Neural progenitor cell (in vitro differentiated cells): ENCODE results near the gene FBXL17. TPM values are rescaled to one million over a fixed set of nuclear protein-coding genes. Genes with fewer than 3 reads are reported as not detected.
A peak's percentile ranks its signal among the peaks of the same experiment; 100 is the strongest.

Source experiments
- DNase-seq: peaks from one replicate; pipeline ENCODE4 v3.0.0-alpha.2; 2016; ENCODE audit warnings: low spot score
- H2AFZ ChIP-seq: fragments of 200-600 bp; sonication (generic); replicated peaks from 2 replicates; pipeline ENCODE4 v1.6.1; 2016; ENCODE audit warnings: antibody characterized with exemption
- H3F3A ChIP-seq: fragments of 200-600 bp; sonication (generic); 2 replicates; pipeline ENCODE4 v1.6.1; 2016; ENCODE audit warnings: antibody characterized with exemption, low read depth
- H3K27ac ChIP-seq: fragments of 200-600 bp; sonication (generic); 2 replicates; pipeline ENCODE4 v1.5.1; 2016; ENCODE audit warnings: mild to moderate bottlenecking
- H3K27me3 ChIP-seq: fragments of 200-600 bp; sonication (generic); 2 replicates; pipeline ENCODE4 v1.6.1; 2016; ENCODE audit warnings: mild to moderate bottlenecking, moderate library complexity
- H3K36me3 ChIP-seq: fragments of 200-600 bp; sonication (generic); 2 replicates; pipeline ENCODE4 v1.5.1; 2016
- H3K4me1 ChIP-seq: fragments of 200-600 bp; sonication (generic); 2 replicates; pipeline ENCODE4 v1.6.1; 2016; ENCODE audit warnings: mixed run types
- H3K4me2 ChIP-seq: fragments of 200-600 bp; sonication (generic); 2 replicates; pipeline ENCODE4 v1.6.1; 2016
- H3K4me3 ChIP-seq: fragments of 200-600 bp; sonication (generic); 2 replicates; pipeline ENCODE4 v1.5.1; 2016
- H3K79me2 ChIP-seq: fragments of 200-600 bp; sonication (generic); 2 replicates; pipeline ENCODE4 v1.6.1; 2016; ENCODE audit warnings: low read depth
- H3K9ac ChIP-seq: fragments of 200-600 bp; sonication (generic); 2 replicates; pipeline ENCODE4 v1.6.1; 2016
- H3K9me3 ChIP-seq: fragments of 200-600 bp; sonication (generic); 2 replicates; pipeline ENCODE4 v1.5.1; 2016; ENCODE audit warnings: low read depth
- H4K20me1 ChIP-seq: fragments of 200-600 bp; sonication (generic); 2 replicates; pipeline ENCODE4 v1.6.1; 2016; ENCODE audit warnings: low read depth
- H3K27ac Mint-ChIP-seq: 3 replicates; pipeline ENCODE4 v1.8.0; 2021; ENCODE audit warnings: mixed read lengths
- H3K27me3 Mint-ChIP-seq: 2 replicates; pipeline ENCODE4 v1.8.0; 2022; ENCODE audit warnings: low read depth, mild to moderate bottlenecking, inconsistent platforms, moderate library complexity, mixed read lengths; ENCODE audit not compliant: insufficient read depth
- H3K36me3 Mint-ChIP-seq: 3 replicates; pipeline ENCODE4 v1.8.0; 2021; ENCODE audit warnings: mixed read lengths
- H3K4me1 Mint-ChIP-seq: 3 replicates; pipeline ENCODE4 v1.8.0; 2021; ENCODE audit warnings: mixed read lengths
- H3K4me3 Mint-ChIP-seq: 3 replicates; pipeline ENCODE4 v1.8.0; 2021; ENCODE audit warnings: mild to moderate bottlenecking, moderate library complexity, mixed read lengths
- H3K9me3 Mint-ChIP-seq: 3 replicates; pipeline ENCODE4 v1.8.0; 2020; ENCODE audit warnings: mixed read lengths
- CTCF ChIP-seq: fragments of 200-600 bp; sonication (generic); IDR thresholded peaks from 2 replicates; pipeline ENCODE4 v1.5.1; 2017; ENCODE audit warnings: antibody characterized with exemption, mild to moderate bottlenecking
- EZH2 ChIP-seq: fragments of 200-600 bp; sonication (generic); IDR thresholded peaks from 2 replicates; pipeline ENCODE4 v1.6.1; 2017; ENCODE audit warnings: antibody characterized with exemption, mild to moderate bottlenecking, moderate library complexity
- EZH2phosphoT487 ChIP-seq: fragments of 200-600 bp; sonication (generic); IDR thresholded peaks from 2 replicates; pipeline ENCODE4 v1.6.1; 2017; ENCODE audit warnings: antibody characterized with exemption
- total RNA-seq: library from RNA; depleted of rRNA; stranded (reverse); fragments of >200 nt; gene quantifications from 2 replicates; pipeline ENCODE4 v1.2.3, GENCODE V29; 2015; ENCODE audit warnings: low replicate concordance

The FBXL17 gene
- total RNA-seq, 1 donor from 2014 or later, result 7.6 TPM

- Histone ChIP-seq H3K36me3 (no peaks in the 10 kb centered on the region), H3K4me1 (peaks cover 56% of the 10 kb centered on the region), H3K79me2 (no peaks in the 10 kb centered on the region), H3F3A (peaks cover 35% of the 10 kb centered on the region), H2AFZ (no peak overlapping the region), H3K27ac (peak overlapping the region; percentile 72), H3K27me3 (no peaks in the 10 kb centered on the region), H3K9ac (no peak overlapping the region), H3K4me2 (peak overlapping the region; percentile 49), H4K20me1 (no peaks in the 10 kb centered on the region), H3K4me3 (no peak overlapping the region), H3K9me3 (no peaks in the 10 kb centered on the region)
- Mint-ChIP-seq H3K4me3 (peak overlapping the region; percentile 41), H3K9me3 (no peaks in the 10 kb centered on the region), H3K4me1 (peaks cover 57% of the 10 kb centered on the region), H3K27me3 (no peaks in the 10 kb centered on the region), H3K27ac (peak overlapping the region; percentile 98), H3K36me3 (no peaks in the 10 kb centered on the region)
- no peak for DNase-seq
- no peak for TF ChIP-seq EZH2phosphoT487
- TF ChIP-seq CTCF, result no peak
- TF ChIP-seq EZH2, result no peak
These were observed 445.4 kb downstream of the FBXL17 start for GRCh38 chr5:107936515-107936914.

GRCh38 chr5:107935645-107936044, 446.3 kb downstream of the FBXL17 start:
- peak overlapping the region; percentile 88 for H3K27ac Mint-ChIP-seq
- Histone ChIP-seq H3K36me3 (no peaks in the 10 kb centered on the region), H3K79me2 (no peaks in the 10 kb centered on the region), H3F3A (peaks cover 35% of the 10 kb centered on the region), H3K9ac (no peak overlapping the region), H3K4me1 (peaks cover 56% of the 10 kb centered on the region), H3K4me2 (peak overlapping the region; percentile 49), H4K20me1 (no peaks in the 10 kb centered on the region), H3K4me3 (no peak overlapping the region), H3K27me3 (no peaks in the 10 kb centered on the region), H3K27ac (no peak overlapping the region), H3K9me3 (no peaks in the 10 kb centered on the region), H2AFZ (no peak overlapping the region)
- no peak for TF ChIP-seq CTCF
- no peak for TF ChIP-seq EZH2phosphoT487
- TF ChIP-seq EZH2, result no peak
- no peaks in the 10 kb centered on the region for H3K36me3 Mint-ChIP-seq
- no peaks in the 10 kb centered on the region for H3K27me3 Mint-ChIP-seq
- peak; percentile 61 for DNase-seq
- H3K4me1 Mint-ChIP-seq, result peaks cover 57% of the 10 kb centered on the region
- H3K4me3 Mint-ChIP-seq, result peak overlapping the region; percentile 21
- H3K9me3 Mint-ChIP-seq, result no peaks in the 10 kb centered on the region

GRCh38 chr5:107933326-107933725, 448.6 kb downstream of the FBXL17 start:
- Histone ChIP-seq H3K4me3 (no peak overlapping the region), H3K9me3 (no peaks in the 10 kb centered on the region), H3K4me2 (peak overlapping the region; percentile 29), H3K36me3 (no peaks in the 10 kb centered on the region), H3K27me3 (no peaks in the 10 kb centered on the region), H2AFZ (no peak overlapping the region), H3K27ac (peak overlapping the region; percentile 13), H3K4me1 (peaks cover 65% of the 10 kb centered on the region), H3K79me2 (no peaks in the 10 kb centered on the region), H3K9ac (no peak overlapping the region), H4K20me1 (no peaks in the 10 kb centered on the region), H3F3A (peaks cover 35% of the 10 kb centered on the region)
- Mint-ChIP-seq H3K9me3 (no peaks in the 10 kb centered on the region), H3K36me3 (no peaks in the 10 kb centered on the region), H3K27ac (no peak overlapping the region), H3K27me3 (no peaks in the 10 kb centered on the region), H3K4me3 (no peak overlapping the region), H3K4me1 (peaks cover 58% of the 10 kb centered on the region)
- TF ChIP-seq CTCF (no peak), EZH2phosphoT487 (no peak), EZH2 (no peak)
- no peak for DNase-seq
